Fibroblast of lung (primary cell): ENCODE results near the gene ABCA7.

Experiments used
- CTCF ChIP-seq, 2 donors: IDR thresholded peaks in 1 of 2; conservative IDR thresholded peaks in 1 of 2; 1 replicate in 1 of 2; 2 replicates in 1 of 2; pipeline ENCODE4 v1.5.1; 2011 to 2012; ENCODE audit warnings: low read length in 2 of 2, control low read depth in 1 of 2, inconsistent platforms in 1 of 2, low read depth in 1 of 2, mild to moderate bottlenecking in 1 of 2
- EZH2 ChIP-seq: IDR thresholded peaks from 2 replicates; pipeline ENCODE4 v1.5.1; 2012; ENCODE audit warnings: low read length, control low read depth, mild to moderate bottlenecking; ENCODE audit errors: missing control alignments

DNA sequence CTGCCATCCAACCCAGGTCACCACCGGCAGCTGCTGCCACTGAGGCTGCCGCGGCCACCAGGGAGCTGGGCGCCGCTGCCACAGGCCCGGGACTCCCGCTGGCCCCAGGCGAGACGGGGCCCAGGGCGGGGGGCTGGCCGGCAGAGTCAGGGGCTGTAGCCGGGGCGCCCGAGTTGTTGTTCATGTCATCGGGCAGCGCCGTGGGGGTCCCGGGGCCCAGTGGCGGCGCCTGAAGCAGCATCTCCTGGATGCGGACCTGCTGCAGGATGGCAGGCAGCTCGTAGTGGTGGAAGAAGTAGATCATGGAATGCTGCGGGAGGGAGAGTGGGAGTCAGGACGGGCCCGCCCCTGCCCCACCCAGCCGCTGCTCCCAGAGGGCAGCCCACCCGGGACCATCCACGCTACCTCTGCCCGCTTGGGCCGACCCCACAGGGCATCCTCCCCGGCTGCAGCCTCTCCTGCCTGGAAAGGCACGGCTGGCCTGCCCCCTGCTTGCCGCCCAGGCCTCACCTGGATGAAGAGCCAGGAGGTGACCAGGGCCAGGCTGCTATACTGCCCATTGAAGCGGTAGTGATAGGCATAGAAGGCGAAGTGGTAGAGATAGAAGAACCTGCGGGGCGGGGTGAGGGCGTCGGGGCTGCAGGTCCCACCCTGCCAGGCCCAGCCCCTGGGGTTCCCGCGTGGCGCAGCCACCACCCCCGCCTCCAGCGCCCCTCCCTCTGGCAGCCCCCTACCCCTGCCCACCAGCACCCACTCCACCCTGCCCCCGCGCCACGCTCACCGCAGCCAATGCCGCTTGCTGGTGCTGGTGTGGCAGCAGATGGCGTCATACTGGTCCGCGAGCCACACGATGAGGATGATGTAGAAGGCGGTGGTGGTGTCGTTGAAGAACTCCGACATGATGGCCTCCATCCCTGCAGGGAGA is 29.1 kb upstream of the ABCA7 start:
- TF ChIP-seq EZH2, result no peak
- no peak for TF ChIP-seq CTCF (conservative IDR thresholded peaks at IDR 0.05 in 1 of 2, IDR thresholded peaks at IDR 0.05 in 1 of 2; ENCODE audit: low read depth in 1 of 2, low read length in 2 of 2)
